Epithelial cell of proximal tubule (primary cell): ENCODE measurements around the gene MCAT. TPM values are rescaled to one million over a fixed set of nuclear protein-coding genes. Genes with fewer than 3 reads are reported as not detected.

Experiments used
- DNase-seq: peaks from one replicate; pipeline ENCODE4 v3.0.0-alpha.2; 2011; ENCODE audit warnings: low read depth
- H3K4me3 ChIP-seq: 2 replicates; pipeline ENCODE4 v1.5.1; 2011; ENCODE audit warnings: low read depth, mild to moderate bottlenecking, low read length
- total RNA-seq: library from RNA; depleted of rRNA; stranded (reverse); fragments of >200 nt; gene quantifications from 2 replicates; pipeline ENCODE4 v1.2.3, GENCODE V29; 2015
- TF ChIP-seq, protein P1 (sequence below): conservative IDR thresholded peaks from 2 replicates; pipeline ENCODE4 v1.5.1; 2012; ENCODE audit warnings: low read depth, mild to moderate bottlenecking, low read length

The MCAT gene
- total RNA-seq, 1 donor from 2014 or later, result 31.9 TPM

GRCh38 chr22:43159484-43160178, 16.4 kb upstream of the MCAT start:
- no peak overlapping the region for H3K4me3 ChIP-seq
- TF ChIP-seq, protein P1, sequence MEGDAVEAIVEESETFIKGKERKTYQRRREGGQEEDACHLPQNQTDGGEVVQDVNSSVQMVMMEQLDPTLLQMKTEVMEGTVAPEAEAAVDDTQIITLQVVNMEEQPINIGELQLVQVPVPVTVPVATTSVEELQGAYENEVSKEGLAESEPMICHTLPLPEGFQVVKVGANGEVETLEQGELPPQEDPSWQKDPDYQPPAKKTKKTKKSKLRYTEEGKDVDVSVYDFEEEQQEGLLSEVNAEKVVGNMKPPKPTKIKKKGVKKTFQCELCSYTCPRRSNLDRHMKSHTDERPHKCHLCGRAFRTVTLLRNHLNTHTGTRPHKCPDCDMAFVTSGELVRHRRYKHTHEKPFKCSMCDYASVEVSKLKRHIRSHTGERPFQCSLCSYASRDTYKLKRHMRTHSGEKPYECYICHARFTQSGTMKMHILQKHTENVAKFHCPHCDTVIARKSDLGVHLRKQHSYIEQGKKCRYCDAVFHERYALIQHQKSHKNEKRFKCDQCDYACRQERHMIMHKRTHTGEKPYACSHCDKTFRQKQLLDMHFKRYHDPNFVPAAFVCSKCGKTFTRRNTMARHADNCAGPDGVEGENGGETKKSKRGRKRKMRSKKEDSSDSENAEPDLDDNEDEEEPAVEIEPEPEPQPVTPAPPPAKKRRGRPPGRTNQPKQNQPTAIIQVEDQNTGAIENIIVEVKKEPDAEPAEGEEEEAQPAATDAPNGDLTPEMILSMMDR, result peak; percentile 39
- no peak for DNase-seq

- DNase-seq, result no peak
- no peak overlapping the region for H3K4me3 ChIP-seq
- TF ChIP-seq, protein P1, result no peak
Observed at GRCh38 chr22:43158778-43159483, 15.7 kb upstream of the MCAT start.

DNA sequence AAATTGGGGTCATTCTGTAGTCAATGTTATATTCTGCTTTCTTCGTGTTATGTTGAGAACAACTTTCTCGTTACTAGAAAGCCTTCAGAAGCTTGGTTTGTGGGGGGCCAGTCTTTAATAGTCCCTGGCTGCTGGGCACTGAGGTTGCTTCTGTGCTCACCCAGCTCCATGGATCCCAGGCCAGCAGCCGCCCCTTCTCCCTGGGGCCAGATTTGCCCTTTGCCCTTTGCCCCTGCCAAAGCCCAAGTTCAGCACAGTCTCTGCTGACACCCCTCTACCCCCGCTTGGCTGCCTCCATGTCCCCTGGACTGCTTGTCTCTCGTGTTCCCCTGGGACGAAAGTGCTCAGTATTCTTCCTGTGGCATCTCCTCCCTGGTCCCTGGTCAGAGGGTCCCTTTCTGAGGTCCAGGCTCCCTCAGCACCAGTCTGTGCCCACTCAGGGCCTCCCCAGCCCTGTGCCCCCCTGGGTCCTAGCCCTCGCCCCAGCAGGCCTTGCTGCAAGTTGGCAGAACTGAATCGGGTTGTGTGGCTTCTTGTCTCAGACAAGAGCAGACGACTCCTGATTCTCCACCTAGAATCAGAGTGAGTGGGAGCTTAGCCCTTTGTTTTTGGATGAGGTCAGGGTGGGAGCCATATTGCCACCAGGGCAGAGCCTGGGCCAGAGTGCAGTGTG, 14.8 kb upstream of the MCAT start:
- no peak for DNase-seq
- TF ChIP-seq, protein P1, result no peak

DNA sequence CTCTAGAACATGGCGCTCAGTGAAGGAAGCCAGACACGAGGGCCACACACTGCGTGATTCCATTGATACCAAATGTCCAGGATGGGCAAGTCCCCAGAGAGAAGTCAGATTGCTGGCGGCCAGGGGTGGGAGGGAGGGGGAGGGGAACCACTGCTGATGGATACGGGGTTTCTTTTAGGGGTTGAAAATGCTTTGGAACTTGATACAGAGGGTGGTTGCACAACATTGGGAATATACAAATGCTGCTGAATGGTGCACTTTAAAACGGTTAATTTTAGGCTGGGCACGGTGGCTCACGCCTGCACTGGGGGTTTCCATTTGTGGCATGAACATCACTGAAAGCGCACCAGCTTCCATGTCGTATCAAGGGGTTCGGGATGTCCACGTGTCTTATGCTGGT, 13.2 kb upstream of the MCAT start:
- TF ChIP-seq, protein P1, result no peak
- no peak for DNase-seq
- H3K4me3 ChIP-seq, result no peak overlapping the region

More for the DNA sequence above, 14.8 kb upstream of the MCAT start:
- no peak overlapping the region for H3K4me3 ChIP-seq

DNA sequence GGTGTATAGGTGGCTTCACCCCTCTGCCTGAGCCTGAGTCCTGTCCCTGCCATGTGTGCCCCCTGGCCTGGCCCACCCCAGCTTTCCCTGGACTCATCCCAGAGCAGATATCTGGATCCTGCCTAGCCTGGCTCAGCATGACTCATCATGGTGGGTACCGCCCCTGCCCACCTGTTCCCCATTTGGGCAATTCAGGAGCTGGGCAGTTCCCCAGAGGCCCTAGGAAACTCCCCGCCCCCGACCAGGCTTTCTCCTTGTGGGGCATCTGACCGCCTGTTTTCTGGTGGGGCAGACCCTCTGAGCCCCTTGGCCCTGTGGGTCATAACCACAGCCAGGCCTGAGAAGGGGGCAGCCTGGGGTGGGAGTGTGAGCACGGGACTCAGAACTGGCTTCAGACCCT, 12.6 kb upstream of the MCAT start:
- H3K4me3 ChIP-seq, result no peak overlapping the region
- no peak for DNase-seq
- TF ChIP-seq, protein P1, result no peak

DNA sequence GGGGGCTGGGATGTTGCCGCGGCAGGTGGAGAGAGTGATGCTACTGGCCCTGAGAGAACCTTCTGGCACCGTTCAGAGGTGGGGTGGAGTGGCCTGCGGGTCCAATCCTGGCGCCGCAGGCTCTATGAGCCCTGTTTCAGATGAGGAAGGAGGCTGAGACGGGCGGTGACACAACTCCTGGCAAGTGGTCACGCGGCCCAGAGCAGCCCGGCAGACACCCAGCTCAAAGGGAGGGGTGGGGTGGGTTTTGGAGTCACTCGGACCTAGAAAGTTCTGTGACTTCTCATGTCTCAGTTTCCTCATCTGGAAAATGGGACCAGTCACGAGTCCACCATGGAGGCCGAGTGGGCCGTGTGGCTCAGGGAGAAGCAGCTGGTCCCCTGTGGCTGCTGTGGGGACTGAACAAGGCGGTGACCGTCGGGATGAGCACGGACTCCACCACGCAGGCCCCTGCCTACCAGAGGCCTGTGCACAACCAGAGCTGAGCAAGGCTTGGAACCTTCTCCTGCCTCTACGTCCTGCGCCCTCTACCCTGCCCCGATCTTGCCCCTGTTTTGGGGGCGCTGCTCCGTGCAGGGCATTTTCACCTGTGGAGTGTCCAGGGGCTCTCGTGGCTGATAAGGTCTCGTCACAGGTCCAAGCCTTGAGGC, 11.8 kb upstream of the MCAT start:
- TF ChIP-seq, protein P1, result no peak
- no peak overlapping the region for H3K4me3 ChIP-seq

More for the DNA sequence above, 11.8 kb upstream of the MCAT start:
- DNase-seq, result no peak
